SK-N-SH treated with all-trans-retinoic acid at 6 μM for 48 hours (cell line): Measurements from ENCODE around the gene COBL.

Source experiments
- ATAC-seq: fragments of 200-7000 bp; cut with Tn5 transposase; 3 replicates; pipeline ENCODE4 v1.9.1; 2020; ENCODE audit warnings: mild to moderate bottlenecking, moderate library complexity
- ARNTL ChIP-seq: fragments of 450-650 bp; formaldehyde crosslinking; IDR thresholded peaks from 2 replicates; pipeline ENCODE4 v1.5.0; 2020; ENCODE audit warnings: low read depth, mild to moderate bottlenecking, moderate library complexity, borderline replicate concordance
- BACH2 ChIP-seq: fragments of 250-450 bp; sonication (Bioruptor Pico); IDR thresholded peaks from 2 replicates; pipeline ENCODE4 v1.9.0; 2021; ENCODE audit warnings: mild to moderate bottlenecking, borderline replicate concordance
- CSDC2 ChIP-seq: fragments of 250-450 bp; sonication (Bioruptor Pico); IDR thresholded peaks from 2 replicates; pipeline ENCODE4 v1.5.0; 2020; ENCODE audit warnings: mild to moderate bottlenecking, moderate library complexity
- CSRNP3 ChIP-seq: fragments of 250-450 bp; sonication (Bioruptor Pico); IDR thresholded peaks from 2 replicates; pipeline ENCODE4 v1.5.1; 2021; ENCODE audit warnings: mild to moderate bottlenecking, moderate library complexity
- ESRRG ChIP-seq: fragments of 250-450 bp; sonication (Bioruptor Pico); IDR thresholded peaks from 2 replicates; pipeline ENCODE4 v1.6.1; 2021; ENCODE audit warnings: mild to moderate bottlenecking
- GLIS3 ChIP-seq: fragments of 250-450 bp; sonication (Bioruptor Pico); IDR thresholded peaks from 2 replicates; pipeline ENCODE4 v1.5.0; 2020; ENCODE audit warnings: mild to moderate bottlenecking, moderate library complexity
- ISL1 ChIP-seq: fragments of 250-450 bp; sonication (Bioruptor Pico); IDR thresholded peaks from 2 replicates; pipeline ENCODE4 v2.1.2; 2022; ENCODE audit warnings: mild to moderate bottlenecking, moderate library complexity
- OSR1 ChIP-seq: fragments of 250-450 bp; sonication (Bioruptor Pico); IDR thresholded peaks from 2 replicates; pipeline ENCODE4 v1.8.0; 2022; ENCODE audit warnings: moderate library complexity, mild to moderate bottlenecking, inconsistent platforms
- PATZ1 ChIP-seq: fragments of 250-450 bp; sonication (Bioruptor Pico); IDR thresholded peaks from 2 replicates; pipeline ENCODE4 v1.8.0; 2020; ENCODE audit warnings: mild to moderate bottlenecking, moderate library complexity, borderline replicate concordance
- POU6F1 ChIP-seq: fragments of 250-450 bp; sonication (Bioruptor Pico); IDR thresholded peaks from 2 replicates; pipeline ENCODE4 v1.8.0; 2021; ENCODE audit warnings: low read depth, mild to moderate bottlenecking, moderate library complexity, borderline replicate concordance
- PPARA ChIP-seq: fragments of 250-450 bp; sonication (Bioruptor Pico); IDR thresholded peaks from 2 replicates; pipeline ENCODE4 v1.5.0; 2020; ENCODE audit warnings: mild to moderate bottlenecking, borderline replicate concordance
- RARB ChIP-seq: fragments of 250-450 bp; sonication (Bioruptor Pico); IDR thresholded peaks from 2 replicates; pipeline ENCODE4 v1.8.0; 2021; ENCODE audit warnings: mild to moderate bottlenecking, moderate library complexity
- SNAI2 ChIP-seq: fragments of 250-450 bp; sonication (Bioruptor Pico); IDR thresholded peaks from 2 replicates; pipeline ENCODE4 v1.5.0; 2020; ENCODE audit warnings: mild to moderate bottlenecking, moderate library complexity
- TCF4 ChIP-seq: fragments of 250-450 bp; sonication (Bioruptor Pico); IDR thresholded peaks from 2 replicates; pipeline ENCODE4 v1.8.0; 2021; ENCODE audit warnings: mild to moderate bottlenecking, moderate library complexity, borderline replicate concordance
- TOX ChIP-seq: fragments of 250-450 bp; sonication (Bioruptor Pico); IDR thresholded peaks from 2 replicates; pipeline ENCODE4 v1.8.0; 2021; ENCODE audit warnings: mild to moderate bottlenecking, moderate library complexity, borderline replicate concordance
- ZC3H10 ChIP-seq: fragments of 250-450 bp; sonication (Bioruptor Pico); IDR thresholded peaks from 2 replicates; pipeline ENCODE4 v1.5.1; 2021; ENCODE audit warnings: mild to moderate bottlenecking, moderate library complexity
- ZFP3 ChIP-seq: fragments of 250-450 bp; sonication (Bioruptor Pico); IDR thresholded peaks from 2 replicates; pipeline ENCODE4 v1.5.0; 2020; ENCODE audit warnings: mild to moderate bottlenecking, moderate library complexity
- ZFP30 ChIP-seq: fragments of 450-650 bp; formaldehyde crosslinking; IDR thresholded peaks from 2 replicates; pipeline ENCODE4 v1.5.0; 2022; ENCODE audit warnings: mild to moderate bottlenecking, moderate library complexity
- ZNF565 ChIP-seq: fragments of 450-650 bp; formaldehyde crosslinking; conservative IDR thresholded peaks from 2 replicates; pipeline ENCODE4 v1.5.0; 2020; ENCODE audit warnings: low read depth, mild to moderate bottlenecking, moderate library complexity
- ZNF70 ChIP-seq: fragments of 450-650 bp; formaldehyde crosslinking; IDR thresholded peaks from 2 replicates; pipeline ENCODE4 v1.5.0; 2020; ENCODE audit warnings: mild to moderate bottlenecking, moderate library complexity
- ZNF8 ChIP-seq: fragments of 450-650 bp; formaldehyde crosslinking; IDR thresholded peaks from 2 replicates; pipeline ENCODE4 v1.5.0; 2020; ENCODE audit warnings: mild to moderate bottlenecking, moderate library complexity
- TF ChIP-seq, protein P1 (sequence below): fragments of 250-450 bp; sonication (Bioruptor Pico); IDR thresholded peaks from 2 replicates; pipeline ENCODE4 v1.5.1; 2020; ENCODE audit warnings: low read depth, mild to moderate bottlenecking, moderate library complexity
- TF ChIP-seq, protein P2 (sequence below): fragments of 250-450 bp; sonication (Bioruptor Pico); IDR thresholded peaks from 2 replicates; pipeline ENCODE4 v1.5.0; 2020; ENCODE audit warnings: mild to moderate bottlenecking, moderate library complexity

COBL gene

GRCh38 chr7:51144178-51144577 is 172.4 kb downstream of the COBL start:
- no peak for ATAC-seq
- no peak for TF ChIP-seq PPARA (CRISPR knock-in tag)
- TF ChIP-seq ZNF70, result no peak
- TF ChIP-seq ESRRG (CRISPR knock-in tag), result no peak
- TF ChIP-seq GLIS3 (CRISPR knock-in tag), result no peak
- no peak for TF ChIP-seq SNAI2
- no peak for TF ChIP-seq TCF4
- TF ChIP-seq BACH2, result no peak
- TF ChIP-seq ZFP3 (CRISPR knock-in tag), result no peak
- no peak for TF ChIP-seq RARB (CRISPR knock-in tag)
- no peak for TF ChIP-seq ZNF8 (CRISPR knock-in tag)
- TF ChIP-seq ZC3H10 (CRISPR knock-in tag), result no peak
- no peak for TF ChIP-seq CSRNP3
- no peak for TF ChIP-seq ZFP30
- no peak for TF ChIP-seq ZNF565 (CRISPR knock-in tag)
- TF ChIP-seq CSDC2 (CRISPR knock-in tag), result no peak

GRCh38 chr7:51142741-51143385 is 173.7 kb downstream of the COBL start:
- ATAC-seq, result no peak
- TF ChIP-seq POU6F1 (CRISPR knock-in tag) (no peak), RARB (CRISPR knock-in tag) (no peak), PATZ1 (no peak), ZNF565 (CRISPR knock-in tag) (no peak), GLIS3 (CRISPR knock-in tag) (no peak), TOX (CRISPR knock-in tag) (no peak), TCF4 (no peak), CSDC2 (CRISPR knock-in tag) (no peak), ZC3H10 (CRISPR knock-in tag) (no peak), ISL1 (CRISPR knock-in tag) (no peak), ZFP30 (no peak), ZNF70 (no peak), ARNTL (CRISPR knock-in tag) (no peak), PPARA (CRISPR knock-in tag) (no peak), OSR1 (no peak), ZNF8 (CRISPR knock-in tag) (no peak), BACH2 (no peak), ZFP3 (CRISPR knock-in tag) (no peak)
- TF ChIP-seq, protein P1, sequence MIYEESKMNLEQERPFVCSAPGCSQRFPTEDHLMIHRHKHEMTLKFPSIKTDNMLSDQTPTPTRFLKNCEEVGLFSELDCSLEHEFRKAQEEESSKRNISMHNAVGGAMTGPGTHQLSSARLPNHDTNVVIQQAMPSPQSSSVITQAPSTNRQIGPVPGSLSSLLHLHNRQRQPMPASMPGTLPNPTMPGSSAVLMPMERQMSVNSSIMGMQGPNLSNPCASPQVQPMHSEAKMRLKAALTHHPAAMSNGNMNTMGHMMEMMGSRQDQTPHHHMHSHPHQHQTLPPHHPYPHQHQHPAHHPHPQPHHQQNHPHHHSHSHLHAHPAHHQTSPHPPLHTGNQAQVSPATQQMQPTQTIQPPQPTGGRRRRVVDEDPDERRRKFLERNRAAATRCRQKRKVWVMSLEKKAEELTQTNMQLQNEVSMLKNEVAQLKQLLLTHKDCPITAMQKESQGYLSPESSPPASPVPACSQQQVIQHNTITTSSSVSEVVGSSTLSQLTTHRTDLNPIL, result no peak
- TF ChIP-seq, all 23 proteins: peak for 0

DNA sequence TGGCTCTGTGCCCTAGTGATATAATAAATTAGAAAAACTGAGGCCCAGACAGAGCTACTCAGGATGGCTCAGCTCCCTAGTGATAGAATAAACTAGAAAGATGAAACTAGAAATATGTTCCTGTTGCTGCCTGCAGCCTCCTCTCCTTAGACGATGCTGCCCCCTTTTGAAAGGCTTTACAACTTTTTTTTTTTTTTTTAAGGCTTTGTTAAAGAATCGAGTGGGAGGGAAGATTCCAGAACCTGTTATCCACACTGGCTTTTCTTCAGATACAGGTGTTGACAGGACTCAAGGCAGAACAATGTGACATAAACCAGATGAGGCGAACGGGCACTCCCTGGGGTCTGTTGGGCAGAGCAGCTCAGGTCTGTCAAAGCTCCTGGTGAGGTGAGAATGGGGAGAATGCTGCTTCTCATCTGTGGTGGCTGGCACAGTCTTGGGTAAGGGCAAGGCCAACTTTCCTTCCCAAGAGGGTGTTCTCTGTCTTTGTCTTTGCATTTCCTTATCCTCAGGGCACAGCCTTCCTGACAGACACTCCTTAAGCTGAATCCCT is 175.1 kb downstream of the COBL start:
- TF ChIP-seq ZNF565 (CRISPR knock-in tag) (no peak), ZFP3 (CRISPR knock-in tag) (no peak), CSDC2 (CRISPR knock-in tag) (no peak), GLIS3 (CRISPR knock-in tag) (no peak), PATZ1 (no peak), OSR1 (no peak), TCF4 (no peak), ESRRG (CRISPR knock-in tag) (no peak), ZNF70 (no peak), CSRNP3 (no peak)
- TF ChIP-seq, protein P2, sequence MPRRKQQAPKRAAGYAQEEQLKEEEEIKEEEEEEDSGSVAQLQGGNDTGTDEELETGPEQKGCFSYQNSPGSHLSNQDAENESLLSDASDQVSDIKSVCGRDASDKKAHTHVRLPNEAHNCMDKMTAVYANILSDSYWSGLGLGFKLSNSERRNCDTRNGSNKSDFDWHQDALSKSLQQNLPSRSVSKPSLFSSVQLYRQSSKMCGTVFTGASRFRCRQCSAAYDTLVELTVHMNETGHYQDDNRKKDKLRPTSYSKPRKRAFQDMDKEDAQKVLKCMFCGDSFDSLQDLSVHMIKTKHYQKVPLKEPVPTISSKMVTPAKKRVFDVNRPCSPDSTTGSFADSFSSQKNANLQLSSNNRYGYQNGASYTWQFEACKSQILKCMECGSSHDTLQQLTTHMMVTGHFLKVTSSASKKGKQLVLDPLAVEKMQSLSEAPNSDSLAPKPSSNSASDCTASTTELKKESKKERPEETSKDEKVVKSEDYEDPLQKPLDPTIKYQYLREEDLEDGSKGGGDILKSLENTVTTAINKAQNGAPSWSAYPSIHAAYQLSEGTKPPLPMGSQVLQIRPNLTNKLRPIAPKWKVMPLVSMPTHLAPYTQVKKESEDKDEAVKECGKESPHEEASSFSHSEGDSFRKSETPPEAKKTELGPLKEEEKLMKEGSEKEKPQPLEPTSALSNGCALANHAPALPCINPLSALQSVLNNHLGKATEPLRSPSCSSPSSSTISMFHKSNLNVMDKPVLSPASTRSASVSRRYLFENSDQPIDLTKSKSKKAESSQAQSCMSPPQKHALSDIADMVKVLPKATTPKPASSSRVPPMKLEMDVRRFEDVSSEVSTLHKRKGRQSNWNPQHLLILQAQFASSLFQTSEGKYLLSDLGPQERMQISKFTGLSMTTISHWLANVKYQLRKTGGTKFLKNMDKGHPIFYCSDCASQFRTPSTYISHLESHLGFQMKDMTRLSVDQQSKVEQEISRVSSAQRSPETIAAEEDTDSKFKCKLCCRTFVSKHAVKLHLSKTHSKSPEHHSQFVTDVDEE (CRISPR knock-in tag), result no peak
- no peak for ATAC-seq
